ENCODE data around the gene SLC38A8. TPM values are rescaled to one million over a fixed set of nuclear protein-coding genes. Genes with fewer than 3 reads are reported as not detected.

Gene SLC38A8
- total RNA-seq, 1 donor, result not detected

DNA sequence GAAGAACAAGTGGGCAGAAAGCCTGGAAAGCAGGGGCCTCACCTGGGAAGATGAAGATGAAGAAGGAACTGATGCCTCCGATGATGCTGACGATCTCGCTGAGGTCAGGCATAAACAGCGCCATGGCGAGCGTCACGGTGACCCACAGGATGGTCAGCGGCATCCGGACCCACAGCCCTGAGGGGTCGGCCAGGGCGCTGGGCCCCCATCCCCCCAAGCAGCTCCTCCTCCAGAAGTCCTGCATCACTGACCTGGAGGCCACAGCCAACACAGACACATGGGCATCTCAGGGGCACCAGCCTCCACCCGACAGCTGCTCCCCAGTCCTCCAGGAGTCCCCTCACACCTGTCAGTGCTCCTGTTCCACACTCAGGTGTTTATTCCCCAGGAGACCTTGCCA, 26.1 kb downstream of the SLC38A8 start:
- no peak overlapping the region for H3K4me3 ChIP-seq (ENCODE audit: low read depth, low read length)
- DNase-seq (ENCODE audit: low read depth), result no peak
- TF ChIP-seq, protein P1, sequence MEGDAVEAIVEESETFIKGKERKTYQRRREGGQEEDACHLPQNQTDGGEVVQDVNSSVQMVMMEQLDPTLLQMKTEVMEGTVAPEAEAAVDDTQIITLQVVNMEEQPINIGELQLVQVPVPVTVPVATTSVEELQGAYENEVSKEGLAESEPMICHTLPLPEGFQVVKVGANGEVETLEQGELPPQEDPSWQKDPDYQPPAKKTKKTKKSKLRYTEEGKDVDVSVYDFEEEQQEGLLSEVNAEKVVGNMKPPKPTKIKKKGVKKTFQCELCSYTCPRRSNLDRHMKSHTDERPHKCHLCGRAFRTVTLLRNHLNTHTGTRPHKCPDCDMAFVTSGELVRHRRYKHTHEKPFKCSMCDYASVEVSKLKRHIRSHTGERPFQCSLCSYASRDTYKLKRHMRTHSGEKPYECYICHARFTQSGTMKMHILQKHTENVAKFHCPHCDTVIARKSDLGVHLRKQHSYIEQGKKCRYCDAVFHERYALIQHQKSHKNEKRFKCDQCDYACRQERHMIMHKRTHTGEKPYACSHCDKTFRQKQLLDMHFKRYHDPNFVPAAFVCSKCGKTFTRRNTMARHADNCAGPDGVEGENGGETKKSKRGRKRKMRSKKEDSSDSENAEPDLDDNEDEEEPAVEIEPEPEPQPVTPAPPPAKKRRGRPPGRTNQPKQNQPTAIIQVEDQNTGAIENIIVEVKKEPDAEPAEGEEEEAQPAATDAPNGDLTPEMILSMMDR (IDR thresholded peaks at IDR 0.05; ENCODE audit: insufficient read depth, low read length), result no peak

DNA sequence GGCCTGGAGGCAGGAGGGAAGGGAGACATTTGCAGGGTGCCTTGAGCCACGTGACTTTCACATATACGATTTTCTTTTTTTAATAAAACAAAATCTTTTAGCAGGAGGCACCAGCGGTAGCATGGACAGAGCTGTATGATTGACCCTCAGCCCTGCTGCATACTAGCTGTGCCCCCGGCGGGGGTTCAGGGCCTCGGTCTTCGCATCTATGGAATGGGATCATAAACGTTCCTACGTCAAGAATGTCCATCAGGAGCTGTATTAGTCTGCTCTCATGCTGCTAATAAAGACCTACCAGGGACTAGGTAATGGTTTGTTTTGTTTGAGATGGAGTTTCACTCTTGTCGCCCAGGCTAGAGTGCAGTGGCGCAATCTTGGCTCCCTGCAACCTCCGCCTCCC, 27.2 kb downstream of the SLC38A8 start:
- no peak for DNase-seq (ENCODE audit: low read depth)
- TF ChIP-seq, protein P1 (IDR thresholded peaks at IDR 0.05; ENCODE audit: insufficient read depth, low read length), result no peak
- no peak overlapping the region for H3K4me3 ChIP-seq (ENCODE audit: low read depth, low read length)

DNA sequence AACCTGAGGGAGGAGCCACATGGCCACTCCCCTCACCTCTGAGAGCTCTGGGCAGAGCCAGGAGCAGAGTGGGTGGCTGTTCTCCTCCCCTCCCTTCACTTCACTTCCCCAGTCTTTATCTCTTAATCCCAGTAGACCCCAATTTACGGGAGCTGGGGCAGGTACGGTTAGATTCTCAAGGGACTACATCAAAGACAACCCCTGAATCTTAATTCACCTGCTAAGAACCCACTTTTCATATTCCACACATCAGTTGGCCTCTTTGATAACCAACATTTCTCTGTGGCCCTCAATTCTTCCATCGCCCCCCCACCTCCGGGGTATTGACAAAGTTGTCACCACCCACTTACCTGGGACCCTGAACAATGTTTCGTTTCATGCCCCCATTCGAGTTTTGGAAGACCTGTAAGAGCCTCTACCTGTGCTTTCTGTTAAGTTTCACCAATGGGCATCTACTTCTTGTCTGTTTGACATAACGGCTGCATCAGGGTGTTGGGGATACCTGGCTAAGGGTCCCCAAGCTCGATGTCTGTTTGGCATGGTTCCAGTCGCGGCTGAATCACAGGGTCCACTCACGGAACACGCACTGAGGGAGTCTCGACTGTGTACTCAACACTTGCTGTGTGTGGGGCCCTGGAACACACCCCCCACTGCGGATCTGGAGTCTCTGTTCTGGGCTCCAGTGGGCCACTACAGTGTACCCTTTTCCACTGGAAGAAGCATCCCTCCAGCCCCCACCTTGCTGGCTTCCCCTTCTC, 27.8 kb downstream of the SLC38A8 start:
- TF ChIP-seq, protein P1 (IDR thresholded peaks at IDR 0.05; ENCODE audit: insufficient read depth, low read length), result no peak
- H3K4me3 ChIP-seq (ENCODE audit: low read depth, low read length), result no peak overlapping the region
- no peak for DNase-seq (ENCODE audit: low read depth)

DNA sequence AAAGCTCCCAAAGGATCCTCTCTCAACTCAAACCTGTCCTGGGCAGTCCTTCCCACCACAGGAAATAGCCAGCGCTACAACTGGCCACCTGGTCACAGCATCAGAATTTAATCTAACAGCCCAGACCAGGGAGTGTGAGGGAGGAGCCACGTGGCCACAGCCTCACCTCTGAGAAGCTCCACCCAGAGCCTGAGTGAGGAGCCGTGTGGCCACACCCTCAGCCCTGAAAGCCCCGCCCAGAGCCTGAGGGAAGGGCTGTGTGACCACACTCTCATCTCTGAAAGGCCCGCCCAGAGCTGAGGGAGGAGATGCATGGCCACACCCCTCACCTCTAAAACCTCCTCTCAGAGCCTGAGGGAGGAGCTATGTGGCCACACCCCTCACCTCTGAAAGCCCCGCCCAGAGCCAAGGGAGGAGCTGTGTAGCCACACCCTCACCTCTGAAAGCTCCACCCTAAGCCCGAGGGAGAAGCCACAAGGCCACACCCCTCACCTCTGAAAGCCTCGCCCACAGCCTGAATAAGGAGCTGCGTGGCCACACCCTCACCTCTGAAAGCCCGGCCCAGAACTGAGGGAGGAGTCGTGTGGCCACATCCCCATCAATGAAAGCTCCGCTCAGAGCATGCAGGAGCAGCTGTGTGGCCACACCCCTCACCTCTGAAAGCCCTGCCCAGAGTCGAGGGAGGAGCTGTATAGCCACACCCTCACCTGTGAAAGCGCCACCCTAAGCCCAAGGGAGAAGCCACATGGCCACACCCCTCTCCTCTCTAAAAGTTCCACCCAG, 28.6 kb downstream of the SLC38A8 start:
- DNase-seq (ENCODE audit: low read depth), result no peak
- TF ChIP-seq, protein P1 (IDR thresholded peaks at IDR 0.05; ENCODE audit: insufficient read depth, low read length), result no peak
- H3K4me3 ChIP-seq (ENCODE audit: low read depth, low read length), result no peak overlapping the region

DNA sequence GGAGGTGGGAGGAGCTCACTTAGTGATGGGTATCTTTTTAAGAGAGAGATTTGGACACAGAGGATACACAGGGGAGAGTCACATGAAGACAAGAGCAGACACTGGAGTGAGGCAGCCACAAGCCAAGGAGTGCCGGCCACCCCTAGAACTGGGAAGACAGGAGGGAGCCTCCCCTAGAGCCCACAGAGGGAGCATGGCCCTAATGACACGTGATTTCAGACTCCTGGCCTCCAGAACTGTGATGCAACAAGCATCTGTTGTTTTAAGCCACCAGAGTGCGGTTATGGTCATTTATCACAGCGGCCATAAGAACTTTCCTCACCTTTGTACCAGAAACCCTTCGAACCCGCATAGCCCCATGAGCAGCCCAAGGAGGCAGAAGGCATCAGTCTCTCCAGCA, 33.3 kb downstream of the SLC38A8 start:
- TF ChIP-seq, protein P1 (IDR thresholded peaks at IDR 0.05; ENCODE audit: insufficient read depth, low read length), result no peak
- no peak for DNase-seq (ENCODE audit: low read depth)
- no peak overlapping the region for H3K4me3 ChIP-seq (ENCODE audit: low read depth, low read length)

DNA sequence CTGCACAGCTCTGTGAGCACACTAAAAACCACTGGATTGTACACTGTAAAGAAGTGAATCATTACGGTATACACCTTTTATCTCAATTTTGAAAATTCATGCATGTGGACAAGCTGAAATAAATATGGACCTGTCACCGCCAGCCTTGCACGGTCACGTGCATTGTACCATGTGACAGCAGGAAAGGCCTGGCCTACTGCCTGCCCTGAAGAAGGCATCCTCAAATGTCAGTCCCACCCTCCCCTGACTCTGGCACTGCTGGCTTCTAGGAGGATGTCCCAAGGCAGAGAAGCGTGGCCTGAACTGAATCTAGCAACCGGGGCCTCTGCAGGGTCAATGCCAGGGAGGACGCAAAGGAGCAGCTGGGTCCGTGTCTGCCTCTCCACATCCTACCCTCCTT, 34.6 kb downstream of the SLC38A8 start:
- DNase-seq (ENCODE audit: low read depth), result no peak
- TF ChIP-seq, protein P1 (IDR thresholded peaks at IDR 0.05; ENCODE audit: insufficient read depth, low read length), result no peak
- H3K4me3 ChIP-seq (ENCODE audit: low read depth, low read length), result no peak overlapping the region

Data from fibroblast of the aortic adventitia (primary cell).